Sigmoid colon (tissue), 4 donors: ENCODE measurements around the gene CPNE6.

Source experiments
- EP300 ChIP-seq, 4 donors: sonication (generic); formaldehyde crosslinking; IDR thresholded peaks; one replicate each; pipeline ENCODE4 v1.6.1; 2017; ENCODE audit warnings: antibody characterized with exemption in 4 of 4
- POLR2AphosphoS5 ChIP-seq, 4 donors: sonication (generic); formaldehyde crosslinking; IDR thresholded peaks; one replicate each; pipeline ENCODE4 v1.6.1; 2017; ENCODE audit warnings: antibody characterized with exemption in 4 of 4
- TF ChIP-seq, protein P1 (sequence below), 4 experiments: fragments of 450-650 bp in 3 of 4; fragments of 200-600 bp in 1 of 4; IDR thresholded peaks; one replicate each; pipeline ENCODE4 v1.5.1; 2016 to 2019; ENCODE audit warnings: antibody characterized with exemption in 4 of 4, mild to moderate bottlenecking in 3 of 4, moderate library complexity in 2 of 4

DNA sequence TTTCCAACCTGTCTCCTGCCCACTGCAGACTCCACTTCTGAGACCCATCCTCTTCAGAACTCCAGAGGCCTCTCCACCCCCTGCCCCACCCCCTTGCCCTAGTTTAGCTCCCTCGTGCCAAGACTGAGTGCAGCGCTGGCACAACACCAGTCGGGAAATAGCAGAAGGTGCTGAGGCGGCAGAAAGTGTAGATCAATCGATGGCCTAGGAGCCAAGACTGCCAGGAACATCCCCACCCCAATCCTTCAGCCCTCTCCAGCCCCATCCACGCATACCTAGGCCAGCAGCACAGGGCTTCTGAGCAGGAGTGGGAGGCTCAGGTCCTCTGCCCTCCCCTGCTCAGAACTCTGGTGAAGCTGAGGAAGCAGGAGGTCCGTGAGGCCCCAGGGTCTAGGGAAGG, 1.1 kb downstream of the CPNE6 start:
- no peak for TF ChIP-seq POLR2AphosphoS5 (IDR thresholded peaks at IDR 0.05)
- TF ChIP-seq, protein P1, sequence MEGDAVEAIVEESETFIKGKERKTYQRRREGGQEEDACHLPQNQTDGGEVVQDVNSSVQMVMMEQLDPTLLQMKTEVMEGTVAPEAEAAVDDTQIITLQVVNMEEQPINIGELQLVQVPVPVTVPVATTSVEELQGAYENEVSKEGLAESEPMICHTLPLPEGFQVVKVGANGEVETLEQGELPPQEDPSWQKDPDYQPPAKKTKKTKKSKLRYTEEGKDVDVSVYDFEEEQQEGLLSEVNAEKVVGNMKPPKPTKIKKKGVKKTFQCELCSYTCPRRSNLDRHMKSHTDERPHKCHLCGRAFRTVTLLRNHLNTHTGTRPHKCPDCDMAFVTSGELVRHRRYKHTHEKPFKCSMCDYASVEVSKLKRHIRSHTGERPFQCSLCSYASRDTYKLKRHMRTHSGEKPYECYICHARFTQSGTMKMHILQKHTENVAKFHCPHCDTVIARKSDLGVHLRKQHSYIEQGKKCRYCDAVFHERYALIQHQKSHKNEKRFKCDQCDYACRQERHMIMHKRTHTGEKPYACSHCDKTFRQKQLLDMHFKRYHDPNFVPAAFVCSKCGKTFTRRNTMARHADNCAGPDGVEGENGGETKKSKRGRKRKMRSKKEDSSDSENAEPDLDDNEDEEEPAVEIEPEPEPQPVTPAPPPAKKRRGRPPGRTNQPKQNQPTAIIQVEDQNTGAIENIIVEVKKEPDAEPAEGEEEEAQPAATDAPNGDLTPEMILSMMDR (IDR thresholded peaks at IDR 0.05) = no peak
- TF ChIP-seq EP300 (IDR thresholded peaks at IDR 0.05) = no peak
